K562 (cell line): Measurements from ENCODE around the gene ROS1. TPM values are rescaled to one million over a fixed set of nuclear protein-coding genes. Genes with fewer than 3 reads are reported as not detected.

Experiments
- ATAC-seq: fragments of 200-7000 bp; cut with Tn5 transposase; 3 replicates; pipeline ENCODE4 v1.9.1; 2020; ENCODE audit warnings: moderate library complexity
- BruUV-seq: library from RNA; stranded (reverse); fragments of 400-500 nt; replicated peaks from 2 replicates; lab custom pipeline; 2021; lab: Mats Ljungman, UMichigan
- CTCF ChIA-PET: fragments of 300-600 bp; formaldehyde crosslinking; extraction: SDS; loops from one replicate; lab custom pipeline; 2021; ENCODE audit warnings: low intra/inter-chr PET ratio; lab: Yijun Ruan, JAX
- POLR2A ChIA-PET: fragments of 300-600, 350-650 bp; sonication (Branson Sonifier 250); formaldehyde crosslinking; extraction: SDS; loops from one replicate; lab custom pipeline; 2021; ENCODE audit warnings: antibody characterized with exemption, inconsistent platforms; lab: Yijun Ruan, JAX
- DNase-seq, 4 experiments: peaks; one replicate each; pipeline versions ENCODE4 v3.0.0 to v3.0.0-alpha.2; 2011 to 2018; ENCODE audit warnings: low spot score in 3 of 4, mixed read lengths in 3 of 4; ENCODE audit errors: extremely low read depth in 1 of 4
- FAIRE-seq: peaks from 2 replicates; lab custom pipeline; 2011; peaks lifted over from hg19 to GRCh38; lab: Jason Lieb, UNC
- H2AFZ ChIP-seq: 2 replicates; pipeline ENCODE4 v1.6.0; 2011; ENCODE audit warnings: low read depth, low read length, control low read depth, inconsistent platforms
- H3K27ac ChIP-seq: fragments of 200-600 bp; 3 replicates; pipeline ENCODE4 v1.8.0; 2011; ENCODE audit warnings: low read depth, mild to moderate bottlenecking, control low read depth, inconsistent platforms, low read length, moderate library complexity, mixed read lengths; ENCODE audit errors: extremely low read depth
- H3K27me3 ChIP-seq, 2 experiments: fragments of 300-600 bp in 1 of 2; 2 replicates in 1 of 2; 3 replicates in 1 of 2; pipeline versions ENCODE4 v1.6.0 to v1.8.0; 2011; ENCODE audit warnings: inconsistent platforms in 2 of 2, low read length in 2 of 2, mild to moderate bottlenecking in 1 of 2, mixed read lengths in 1 of 2, moderate library complexity in 1 of 2; ENCODE audit not compliant: control insufficient read depth in 2 of 2, insufficient read depth in 2 of 2
- H3K36me3 ChIP-seq: fragments of 300-600 bp; 3 replicates; pipeline ENCODE4 v1.8.0; 2011; ENCODE audit warnings: mild to moderate bottlenecking, low read length, inconsistent platforms; ENCODE audit not compliant: control insufficient read depth, insufficient read depth
- H3K4me1 ChIP-seq, 2 experiments: fragments of 200-600 bp in 1 of 2; replicated peaks in 1 of 2; 2 replicates in 1 of 2; 3 replicates in 1 of 2; pipeline versions ENCODE4 v1.5.1 to v1.8.0; 2011; ENCODE audit warnings: inconsistent platforms in 2 of 2, low read length in 2 of 2, mild to moderate bottlenecking in 1 of 2, mixed read lengths in 1 of 2, moderate library complexity in 1 of 2; ENCODE audit not compliant: control insufficient read depth in 2 of 2, insufficient read depth in 2 of 2
- H3K4me2 ChIP-seq: 2 replicates; pipeline ENCODE4 v1.6.1; 2011; ENCODE audit warnings: low read length, control low read depth, inconsistent platforms, mixed read lengths; ENCODE audit not compliant: insufficient read depth
- H3K4me3 ChIP-seq: fragments of 200-600 bp; sonication (generic), shearing (Covaris generic); 2 replicates; pipeline ENCODE4 v1.5.1; 2016; ENCODE audit warnings: control low read depth, inconsistent platforms
- H3K79me2 ChIP-seq: fragments of 200-600 bp; 3 replicates; pipeline ENCODE4 v1.8.0; 2011; ENCODE audit warnings: low read length, inconsistent platforms; ENCODE audit not compliant: control insufficient read depth, insufficient read depth
- H3K9ac ChIP-seq, 2 experiments: 2 replicates each; pipeline versions ENCODE4 v1.6.0 to v1.6.1; 2011; ENCODE audit warnings: low read depth in 2 of 2, low read length in 2 of 2, control low read depth in 1 of 2, inconsistent platforms in 1 of 2, mild to moderate bottlenecking in 1 of 2, mixed read lengths in 1 of 2; ENCODE audit not compliant: insufficient read depth in 1 of 2
- H3K9me1 ChIP-seq: one replicate; pipeline ENCODE4 v1.6.0; 2011; ENCODE audit warnings: inconsistent platforms, mild to moderate bottlenecking, low read length, moderate library complexity; ENCODE audit not compliant: control insufficient read depth, insufficient read depth
- H3K9me3 ChIP-seq: replicated peaks from 2 replicates; pipeline ENCODE4 v1.5.1; 2011; ENCODE audit warnings: low read depth, low read length, inconsistent platforms; ENCODE audit not compliant: control insufficient read depth, insufficient read depth
- H4K20me1 ChIP-seq: replicated peaks from 2 replicates; pipeline ENCODE4 v1.6.1; 2011; ENCODE audit warnings: low read length, inconsistent platforms, mixed read lengths; ENCODE audit not compliant: control insufficient read depth, insufficient read depth
- BRCA1 ChIP-seq, 2 experiments: fragments of 450-650 bp in 1 of 2; sonication (generic) in 1 of 2; formaldehyde crosslinking in 1 of 2; IDR thresholded peaks; 2 replicates each; pipeline versions ENCODE4 v1.5.0 to v1.6.1; 2017 to 2020; ENCODE audit warnings: mild to moderate bottlenecking in 1 of 2, missing genetic modification reagents in 1 of 2
- ZKSCAN1 ChIP-seq: fragments of 150-350 bp; IDR thresholded peaks from 2 replicates; pipeline ENCODE4 v1.6.1; 2016; ENCODE audit warnings: low read depth, low read length
- WGBS: fragments of 100-300 bp; shearing (Covaris generic); methylation state at CpG from one replicate; pipeline ENCODE4 v1.1.6; 2016; ENCODE audit warnings: low coverage, mixed read lengths; ENCODE audit not compliant: insufficient coverage; ENCODE audit errors: missing lambda C conversion rate; 5-methylcytosine and 5-hydroxymethylcytosine counted together
- in situ Hi-C: fragments of 300-500 bp; cut with MboI; formaldehyde crosslinking; loops from 4 replicates; pipeline ENCODE4 v1.15.0; 2018; ENCODE audit warnings: inconsistent platforms, mixed read lengths
- intact Hi-C: fragments of 100-400 bp; cut with micrococcal nuclease; formaldehyde crosslinking; loops from 2 replicates; pipeline ENCODE4 v1.14.2; 2022
- polyA plus RNA-seq, 8 experiments: library from polyadenylated mRNA; depleted of rRNA in 4 of 8; stranded (reverse) in 5 of 8; unstranded in 3 of 8; fragments of >200 nt; fragmentation: Nextera tagmentation in 2 of 8; fragmentation: Illumina TruSeq in 1 of 8; extraction: Ambion mirVana in 2 of 8; extraction: Trizol in 1 of 8; gene quantifications; 2 replicates each; pipeline versions ENCODE4 v1.2.1 to v1.2.3, GENCODE V29; 2011 to 2014; ENCODE audit warnings: inconsistent platforms in 1 of 8, missing spikeins in 1 of 8
- total RNA-seq, 7 experiments: library from RNA; depleted of rRNA in 6 of 7; stranded (reverse); fragments of >200 nt in 6 of 7; fragmentation: Illumina TruSeq in 2 of 7; extraction: Trizol in 2 of 7; gene quantifications; 2 replicates each; pipeline versions ENCODE4 v1.2.1 to v1.2.3, GENCODE V29; 2011 to 2021; ENCODE audit warnings: low replicate concordance in 1 of 7

ROS1 gene
- total and polyA plus RNA-seq, 9 of the 15 experiments (the other 6 are each of a cell fraction or from before 2014, with no cell fraction given) = under 0.01 to 0.16 (median 0.04) TPM; not detected in 6

DNA sequence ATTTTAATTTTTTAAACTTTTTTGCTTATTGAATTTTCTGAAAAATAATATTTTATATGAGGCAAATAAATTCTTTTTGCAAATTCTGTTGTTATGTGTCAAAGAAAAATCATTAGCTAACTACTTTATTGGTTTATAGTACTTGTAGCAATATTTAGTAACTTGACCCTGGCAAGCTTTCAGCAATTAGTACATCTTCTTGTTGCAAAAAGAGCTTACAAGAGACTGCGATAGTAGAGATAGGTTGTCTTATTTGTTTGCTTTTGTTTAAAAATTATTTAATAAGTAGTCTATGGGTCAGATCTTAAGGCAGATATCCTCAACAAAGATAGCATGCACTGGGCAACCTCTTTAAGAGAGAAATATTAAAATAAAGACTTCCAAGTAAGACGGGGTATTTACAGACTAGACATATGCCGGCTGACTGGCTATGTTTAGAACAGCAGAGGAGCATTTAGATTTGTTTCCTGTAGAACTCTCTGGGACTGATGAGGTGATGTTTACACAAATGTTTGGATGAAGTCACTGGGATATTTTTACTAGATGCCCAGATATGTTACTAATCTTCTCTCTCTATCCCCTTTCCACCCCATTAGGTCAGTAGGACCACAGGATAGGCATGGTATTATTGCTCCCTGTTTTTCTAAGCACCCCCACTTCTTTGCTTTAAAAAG is 135.4 kb downstream of the ROS1 start:
- BruUV-seq = no TSS peak
- ATAC-seq (no peak), DNase-seq (no peak), FAIRE-seq (no peak)
- 0% methylated on average over 3 of the region's 3 CpGs for WGBS
- POLR2A ChIA-PET = interaction anchor here (1.0 to 1.2 kb wide), 2 partner anchors 14 to 17 kb away, joined by 3 read pairs; no protein-coding TSS in a partner anchor
- Histone ChIP-seq H3K9me3 (no peaks in the 10 kb centered on the region), H3K4me3 (no peak overlapping the region), H3K4me1 (no peaks in the 10 kb centered on the region), H3K79me2 (no peaks in the 10 kb centered on the region), H3K4me2 (no peak overlapping the region), H3K9ac (no peak overlapping the region), H3K27me3 (no peaks in the 10 kb centered on the region), H3K27ac (no peak overlapping the region), H3K36me3 (no peaks in the 10 kb centered on the region), H2AFZ (no peak overlapping the region), H3K9me1 (no peaks in the 10 kb centered on the region), H4K20me1 (no peaks in the 10 kb centered on the region)
- CTCF ChIA-PET = no interaction called here
- intact Hi-C loops = no loop called here
- in situ Hi-C loops = no loop called here
- TF ChIP-seq BRCA1 (IDR thresholded peaks at IDR 0.05) (no peak), BRCA1 (CRISPR knock-in tag; IDR thresholded peaks at IDR 0.05) (no peak)

DNA sequence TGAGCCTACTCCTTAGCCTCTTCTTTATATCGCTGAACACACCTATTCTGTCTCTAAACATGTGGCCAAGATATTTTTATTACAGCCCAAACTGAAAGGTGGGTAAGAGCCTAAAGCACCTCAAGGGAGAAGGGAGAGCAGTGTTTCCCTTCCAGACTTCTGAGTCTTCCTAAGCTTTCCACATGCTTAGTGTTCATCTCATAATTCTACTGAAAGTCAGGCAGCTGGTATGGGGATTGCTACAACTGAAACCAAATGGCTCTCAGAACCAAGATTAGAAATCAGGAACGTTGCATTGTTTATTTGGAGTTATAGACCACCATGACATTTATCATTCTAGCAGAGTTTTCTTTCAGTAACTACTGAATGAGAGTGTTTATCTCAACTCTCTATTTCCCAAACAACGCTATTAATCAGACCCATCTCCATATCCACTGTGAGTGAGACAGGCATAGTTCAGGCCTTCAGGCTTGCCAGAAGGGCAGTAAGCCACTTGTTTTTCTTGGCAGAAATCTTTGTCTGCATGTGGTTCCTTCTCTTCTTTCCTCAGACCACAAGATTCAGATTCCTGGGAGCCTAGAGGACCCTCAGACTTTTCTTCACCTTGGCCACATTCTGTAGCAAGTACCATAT is 137.5 kb downstream of the ROS1 start:
- no TSS peak for BruUV-seq
- Histone ChIP-seq H3K27ac (no peak overlapping the region), H3K36me3 (no peaks in the 10 kb centered on the region), H3K4me2 (no peak overlapping the region), H3K9ac (no peak overlapping the region), H3K9me3 (no peaks in the 10 kb centered on the region), H3K4me3 (no peak overlapping the region), H3K4me1 (no peaks in the 10 kb centered on the region), H3K79me2 (no peaks in the 10 kb centered on the region), H3K27me3 (no peaks in the 10 kb centered on the region), H2AFZ (no peak overlapping the region), H4K20me1 (no peaks in the 10 kb centered on the region), H3K9me1 (no peaks in the 10 kb centered on the region)
- 0% methylated on average over 3 of the region's 3 CpGs for WGBS
- intact Hi-C loops (loop anchor here (10.0 kb wide), 2 partner anchors 313 to 317 kb away; partner anchors contain the start of gene GOPC), in situ Hi-C loops (no loop called here)
- ATAC-seq (no peak), FAIRE-seq (no peak), DNase-seq (no peak)
- POLR2A ChIA-PET = no interaction called here
- TF ChIP-seq ZKSCAN1 = no peak
- CTCF ChIA-PET = interaction anchor here (0.7 kb wide), 1 partner anchor 886 kb away, joined by 3 read pairs; no protein-coding TSS in a partner anchor
